WTC11 (cell line): ENCODE data around the gene CLP1. TPM values are rescaled to one million over a fixed set of nuclear protein-coding genes. Genes with fewer than 3 reads are reported as not detected.

Source experiments
- AFF4 ChIP-seq: sonication (generic); formaldehyde crosslinking; IDR thresholded peaks from 2 replicates; pipeline ENCODE4 v1.8.1; 2023; ENCODE audit warnings: mild to moderate bottlenecking, missing genetic modification reagents, borderline replicate concordance
- ATF1 ChIP-seq: sonication (generic); formaldehyde crosslinking; IDR thresholded peaks from 2 replicates; pipeline ENCODE4 v1.8.1; 2023; ENCODE audit warnings: mild to moderate bottlenecking, moderate library complexity, missing genetic modification reagents
- CBFB ChIP-seq: sonication (generic); formaldehyde crosslinking; IDR thresholded peaks from 2 replicates; pipeline ENCODE4 v1.8.1; 2022; ENCODE audit warnings: mild to moderate bottlenecking, low read depth, missing genetic modification reagents
- CTCF ChIP-seq: fragments of 200-600 bp; IDR thresholded peaks from 2 replicates; pipeline ENCODE4 v1.8.0; 2022; ENCODE audit warnings: antibody characterized with exemption
- E2F1 ChIP-seq: sonication (generic); formaldehyde crosslinking; IDR thresholded peaks from 2 replicates; pipeline ENCODE4 v1.8.0; 2022; ENCODE audit warnings: mild to moderate bottlenecking, missing genetic modification reagents
- E2F5 ChIP-seq: sonication (generic); formaldehyde crosslinking; IDR thresholded peaks from 2 replicates; pipeline ENCODE4 v1.8.1; 2022; ENCODE audit warnings: mild to moderate bottlenecking, moderate library complexity, missing genetic modification reagents
- JUN ChIP-seq: sonication (generic); formaldehyde crosslinking; IDR thresholded peaks from 2 replicates; pipeline ENCODE4 v1.8.0; 2023; ENCODE audit warnings: mild to moderate bottlenecking, missing genetic modification reagents
- NFATC4 ChIP-seq: fragments of 250-450 bp; sonication (Bioruptor Pico); IDR thresholded peaks from 2 replicates; pipeline ENCODE4 v1.9.0; 2021; ENCODE audit warnings: mild to moderate bottlenecking
- RELA ChIP-seq: sonication (generic); formaldehyde crosslinking; IDR thresholded peaks from 2 replicates; pipeline ENCODE4 v1.8.1; 2022; ENCODE audit warnings: missing genetic modification reagents, mild to moderate bottlenecking, borderline replicate concordance
- SP1 ChIP-seq: sonication (generic); formaldehyde crosslinking; conservative IDR thresholded peaks from 2 replicates; pipeline ENCODE4 v1.8.1; 2022; ENCODE audit warnings: missing genetic modification reagents
- ZBTB43 ChIP-seq: sonication (generic); formaldehyde crosslinking; IDR thresholded peaks from 2 replicates; pipeline ENCODE4 v1.8.1; 2023; ENCODE audit warnings: mild to moderate bottlenecking, missing genetic modification reagents
- ZNF281 ChIP-seq: sonication (generic); formaldehyde crosslinking; IDR thresholded peaks from 2 replicates; pipeline ENCODE4 v1.8.0; 2023; ENCODE audit warnings: mild to moderate bottlenecking, missing genetic modification reagents
- ZNF423 ChIP-seq: fragments of 250-450 bp; sonication (Bioruptor Pico); IDR thresholded peaks from 2 replicates; pipeline ENCODE4 v2.1.2; 2022; ENCODE audit warnings: mild to moderate bottlenecking, moderate library complexity
- total RNA-seq: library from RNA; stranded (reverse); gene quantifications from 3 replicates; pipeline ENCODE4 v1.2.3, GENCODE V29; 2021
- TF ChIP-seq, protein P1 (sequence below): sonication (generic); formaldehyde crosslinking; IDR thresholded peaks from 2 replicates; pipeline ENCODE4 v1.8.1; 2023; ENCODE audit warnings: mild to moderate bottlenecking, moderate library complexity, missing genetic modification reagents

The CLP1 gene
- total RNA-seq, 1 experiment from 2014 or later: 26.3 TPM

DNA sequence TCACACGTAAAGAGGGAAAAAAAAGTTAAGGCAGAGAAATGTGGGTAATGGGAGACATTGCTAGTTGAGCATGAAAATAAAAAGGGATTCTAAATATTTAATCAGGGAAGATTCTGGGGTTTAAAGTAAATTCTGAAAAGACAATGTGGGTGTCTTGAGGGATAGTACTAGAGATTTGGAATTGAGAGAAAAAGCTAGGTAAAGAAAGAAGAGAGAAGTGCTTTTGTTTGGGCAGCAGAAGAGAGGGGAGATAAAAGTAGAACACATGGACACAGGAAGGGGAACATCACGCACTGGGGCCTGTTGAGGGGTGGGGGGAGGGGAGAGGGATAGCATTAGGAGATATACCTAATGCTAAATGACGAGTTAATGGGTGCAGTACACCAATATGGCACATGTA is 4.4 kb upstream of the CLP1 start (continued):
- TF ChIP-seq E2F1 (CRISPR knock-in tag) (no peak), SP1 (CRISPR knock-in tag) (no peak), RELA (CRISPR knock-in tag) (no peak), NFATC4 (CRISPR knock-in tag) (no peak), CBFB (CRISPR knock-in tag) (no peak), ZNF423 (CRISPR knock-in tag) (no peak), JUN (CRISPR knock-in tag) (no peak), AFF4 (CRISPR knock-in tag) (no peak), E2F5 (CRISPR knock-in tag) (no peak), ZNF281 (no peak), CTCF (no peak), ZBTB43 (no peak), ATF1 (CRISPR knock-in tag) (no peak)
- TF ChIP-seq, protein P1, sequence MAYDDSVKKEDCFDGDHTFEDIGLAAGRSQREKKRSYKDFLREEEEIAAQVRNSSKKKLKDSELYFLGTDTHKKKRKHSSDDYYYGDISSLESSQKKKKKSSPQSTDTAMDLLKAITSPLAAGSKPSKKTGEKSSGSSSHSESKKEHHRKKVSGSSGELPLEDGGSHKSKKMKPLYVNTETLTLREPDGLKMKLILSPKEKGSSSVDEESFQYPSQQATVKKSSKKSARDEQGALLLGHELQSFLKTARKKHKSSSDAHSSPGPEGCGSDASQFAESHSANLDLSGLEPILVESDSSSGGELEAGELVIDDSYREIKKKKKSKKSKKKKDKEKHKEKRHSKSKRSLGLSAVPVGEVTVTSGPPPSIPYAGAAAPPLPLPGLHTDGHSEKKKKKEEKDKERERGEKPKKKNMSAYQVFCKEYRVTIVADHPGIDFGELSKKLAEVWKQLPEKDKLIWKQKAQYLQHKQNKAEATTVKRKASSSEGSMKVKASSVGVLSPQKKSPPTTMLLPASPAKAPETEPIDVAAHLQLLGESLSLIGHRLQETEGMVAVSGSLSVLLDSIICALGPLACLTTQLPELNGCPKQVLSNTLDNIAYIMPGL (CRISPR knock-in tag): no peak
